ENCODE measurements around the gene ATOX1.
A peak's percentile ranks its signal among the peaks of the same experiment; 100 is the strongest.

ATOX1 gene

DNA sequence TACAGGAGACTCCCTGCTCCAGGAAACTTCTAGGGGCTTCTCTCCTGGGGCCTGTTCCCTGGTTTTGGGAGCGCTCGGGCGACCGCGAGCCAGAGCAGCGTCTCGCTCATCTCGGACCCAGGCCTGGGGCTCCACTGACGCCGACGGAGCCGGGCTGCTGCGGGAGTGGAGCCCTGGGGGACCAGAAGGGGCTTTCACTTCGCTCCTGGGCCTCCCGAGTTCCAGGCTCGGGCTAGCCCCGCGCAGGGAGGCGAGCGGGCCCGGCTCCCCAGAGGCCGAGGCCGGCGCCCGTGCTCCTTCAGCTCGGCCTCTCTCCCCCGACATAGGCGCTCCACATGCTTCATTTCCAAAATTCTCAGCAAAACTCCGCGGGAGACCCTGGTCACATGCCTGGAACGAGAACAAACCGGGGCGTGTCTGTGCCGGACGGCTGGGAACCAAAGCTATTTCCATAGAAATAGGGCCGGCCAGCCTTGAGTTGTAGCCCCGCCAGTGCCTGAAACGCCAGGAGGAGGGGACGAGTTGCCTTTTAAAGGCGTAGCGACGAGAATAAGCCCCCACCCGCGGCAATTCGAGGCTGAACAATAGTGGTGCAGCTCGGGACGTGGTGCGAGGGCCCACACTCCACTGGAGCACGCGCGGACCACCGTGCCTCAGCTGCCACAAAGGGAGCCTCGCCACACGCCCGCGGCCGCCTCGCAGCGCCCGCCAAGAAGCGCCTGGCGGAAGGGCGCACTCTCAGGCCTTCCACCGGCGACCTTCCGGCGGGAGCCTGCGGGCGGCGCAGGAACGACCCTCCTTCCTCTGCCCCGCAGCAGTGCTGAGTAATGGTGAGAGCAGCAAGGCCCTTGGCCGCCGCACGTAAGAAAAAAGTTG, 12.2 kb upstream of the ATOX1 start:
- no peak for TF ChIP-seq CTCF (IDR thresholded peaks at IDR 0.05; ENCODE audit: control insufficient read depth, insufficient read depth, low read depth, low read length, missing control alignments)
- peak overlapping the region; percentile 45 for H3K4me3 ChIP-seq (ENCODE audit: control insufficient read depth, low read depth, low read length)
- no peak for DNase-seq (ENCODE audit: low read depth)

GRCh38 chr5:151766975-151767374, 8.5 kb upstream of the ATOX1 start:
- no peak for TF ChIP-seq CTCF (IDR thresholded peaks at IDR 0.05; ENCODE audit: control insufficient read depth, insufficient read depth, low read depth, low read length, missing control alignments)
- no peak for DNase-seq (ENCODE audit: low read depth)

DNA sequence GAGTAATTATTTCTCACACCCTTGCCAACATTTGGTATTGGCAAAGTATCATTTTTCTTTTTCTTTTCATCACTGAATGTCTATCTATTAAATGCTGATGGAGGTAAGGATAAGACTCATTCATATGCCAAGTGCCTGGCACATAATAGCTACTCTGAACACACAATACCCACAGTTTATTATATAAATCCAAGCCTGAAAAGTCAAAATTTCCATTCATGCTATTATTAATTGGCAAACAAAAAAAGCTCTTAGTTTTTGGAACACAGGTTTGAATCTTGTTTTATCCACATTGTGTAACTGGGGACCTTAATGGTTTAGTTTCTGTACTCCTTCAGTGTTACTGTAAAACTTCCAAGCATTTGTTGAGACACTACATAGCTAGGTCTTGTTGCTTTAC, 6.4 kb upstream of the ATOX1 start:
- H3K4me3 ChIP-seq (ENCODE audit: control insufficient read depth, low read depth, low read length) = no peak overlapping the region
- no peak for DNase-seq (ENCODE audit: low read depth)
- no peak for TF ChIP-seq CTCF (IDR thresholded peaks at IDR 0.05; ENCODE audit: control insufficient read depth, insufficient read depth, low read depth, low read length, missing control alignments)

More at GRCh38 chr5:151766975-151767374, 8.5 kb upstream of the ATOX1 start:
- no peak overlapping the region for H3K4me3 ChIP-seq (ENCODE audit: control insufficient read depth, low read depth, low read length)

- DNase-seq (ENCODE audit: low read depth) = no peak
- no peak for TF ChIP-seq CTCF (IDR thresholded peaks at IDR 0.05; ENCODE audit: control insufficient read depth, insufficient read depth, low read depth, low read length, missing control alignments)
These were observed 346 bp downstream of the ATOX1 start for GRCh38 chr5:151758141-151758429.

GRCh38 chr5:151757233-151758140, 944 bp downstream of the ATOX1 start:
- DNase-seq (ENCODE audit: low read depth) = no peak
- TF ChIP-seq CTCF (IDR thresholded peaks at IDR 0.05; ENCODE audit: control insufficient read depth, insufficient read depth, low read depth, low read length, missing control alignments) = no peak
- H3K4me3 ChIP-seq (ENCODE audit: control insufficient read depth, low read depth, low read length) = peak overlapping the region; percentile 60

More at GRCh38 chr5:151758141-151758429, 346 bp downstream of the ATOX1 start:
- H3K4me3 ChIP-seq (ENCODE audit: control insufficient read depth, low read depth, low read length) = peak overlapping the region; percentile 60

GRCh38 chr5:151755383-151755782, 3.0 kb downstream of the ATOX1 start:
- H3K4me3 ChIP-seq (ENCODE audit: control insufficient read depth, low read depth, low read length) = no peak overlapping the region
- DNase-seq (ENCODE audit: low read depth) = no peak
- TF ChIP-seq CTCF (IDR thresholded peaks at IDR 0.05; ENCODE audit: control insufficient read depth, insufficient read depth, low read depth, low read length, missing control alignments) = no peak

Measured in AG09309 (cell line).